ENCODE results near the gene GRM5.
"Not testable (repeated sequence)": the region's sequence is repeated elsewhere in the genome, so short reads cannot be mapped to it uniquely, and the experiment has no call there.

GRM5 gene

DNA sequence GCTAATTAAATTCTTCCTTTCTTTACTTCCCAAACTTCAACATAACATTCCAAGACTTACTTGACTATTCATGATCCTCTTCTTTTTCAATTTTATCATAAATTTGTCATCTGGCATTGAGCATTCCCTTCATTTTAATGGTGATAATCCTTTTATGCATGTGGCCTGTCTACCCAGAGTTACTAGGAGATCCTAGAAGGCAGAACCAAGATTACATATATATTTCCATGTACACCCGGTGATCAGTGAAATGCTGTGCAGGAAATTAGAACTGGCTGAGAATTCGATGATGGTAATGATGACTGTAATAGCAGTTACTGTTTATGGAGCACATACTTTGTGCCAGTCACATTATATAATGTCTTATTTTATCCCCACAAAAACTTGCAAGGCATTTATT, 104.2 kb downstream of the GRM5 start:
- DNase-seq, result not testable (repeated sequence)

GRCh38 chr11:88959857-88960256, 105.9 kb downstream of the GRM5 start:
- not testable (repeated sequence) for DNase-seq

GRCh38 chr11:88950975-88951374, 114.8 kb downstream of the GRM5 start:
- no peak for DNase-seq

- not testable (repeated sequence) for DNase-seq
Measured at GRCh38 chr11:88948908-88949307, 116.9 kb downstream of the GRM5 start.

DNA sequence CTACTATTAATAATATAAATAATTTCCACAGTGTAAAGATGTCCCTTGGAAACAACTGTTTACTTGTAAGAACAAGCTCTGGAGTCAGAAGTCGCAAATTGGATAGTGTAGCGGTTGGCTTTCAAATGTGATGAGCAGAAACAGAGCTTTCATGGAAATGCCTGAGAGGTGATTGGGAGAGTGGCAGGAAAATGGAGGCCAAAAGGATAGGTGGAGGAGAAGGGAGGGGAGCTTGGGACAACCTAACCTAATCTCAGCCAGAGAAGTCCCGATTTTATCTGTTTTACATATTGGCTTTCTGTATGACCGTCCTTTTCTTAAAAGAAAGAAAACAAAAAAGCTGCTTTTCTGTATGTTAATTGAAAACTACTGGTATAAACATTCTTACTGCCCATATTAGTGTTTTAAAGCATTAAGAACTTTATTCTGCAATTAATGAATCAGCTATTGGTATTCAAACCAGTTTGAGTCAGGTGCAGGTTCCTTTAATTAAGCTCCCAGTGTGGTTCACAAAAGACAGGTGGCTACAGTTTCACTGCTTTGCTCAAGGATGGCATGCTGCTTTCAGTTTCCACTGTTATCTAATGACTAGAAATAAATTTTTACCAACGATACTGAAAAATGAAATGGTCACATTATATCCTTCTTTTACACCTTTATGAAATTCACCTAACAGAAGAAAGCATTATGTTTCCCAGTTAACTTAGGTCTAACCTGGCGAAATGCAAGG, 117.8 kb downstream of the GRM5 start:
- not testable (repeated sequence) for DNase-seq

- not testable (repeated sequence) for DNase-seq
Measured at GRCh38 chr11:88929665-88930064, 136.1 kb downstream of the GRM5 start.

GRCh38 chr11:88917065-88917464, 148.7 kb downstream of the GRM5 start:
- not testable (repeated sequence) for DNase-seq

- no peak for DNase-seq
Measured at GRCh38 chr11:88909500-88909899, 156.3 kb downstream of the GRM5 start.

- not testable (repeated sequence) for DNase-seq
Measured at GRCh38 chr11:88901436-88901835, 164.3 kb downstream of the GRM5 start.

DNA sequence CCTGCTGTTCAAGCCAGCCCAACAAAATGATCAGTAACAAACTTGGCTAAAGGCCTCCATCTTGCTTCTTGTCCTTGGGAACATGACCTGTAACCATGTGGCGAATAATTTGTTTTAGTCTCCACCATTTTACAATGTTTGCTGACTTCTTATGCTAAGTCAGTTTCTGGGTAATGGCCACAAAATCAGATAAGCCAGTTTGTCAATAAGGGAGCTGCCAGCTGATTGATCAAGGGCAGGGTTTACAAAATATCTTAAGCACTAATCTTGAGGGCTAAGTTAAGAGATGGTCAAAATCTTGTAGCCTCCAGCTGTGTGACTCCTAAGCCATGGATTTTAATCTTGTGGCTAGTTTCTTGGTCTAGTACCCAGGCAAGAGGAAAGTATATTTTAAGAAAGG, 176.9 kb downstream of the GRM5 start:
- DNase-seq, result not testable (repeated sequence)

DNA sequence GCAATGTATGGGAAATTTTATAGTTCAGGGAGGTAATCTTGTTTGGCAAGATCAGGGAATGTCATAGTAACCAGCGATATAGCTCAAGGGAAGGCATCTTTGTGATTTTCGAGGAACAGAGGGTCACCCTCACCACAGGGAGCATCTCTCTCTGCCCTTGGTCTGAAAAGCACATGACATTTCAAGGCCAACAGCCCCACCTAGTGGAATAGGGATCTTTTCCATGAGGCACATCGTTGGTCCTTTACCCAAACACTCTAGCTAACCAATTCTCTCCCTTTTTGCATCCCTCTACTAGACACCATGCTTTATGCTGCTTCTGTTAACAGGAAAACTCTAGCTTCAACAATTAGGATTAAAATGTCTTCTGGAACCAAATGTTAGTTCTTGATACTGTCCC, 179.0 kb downstream of the GRM5 start:
- DNase-seq, result no peak

DNA sequence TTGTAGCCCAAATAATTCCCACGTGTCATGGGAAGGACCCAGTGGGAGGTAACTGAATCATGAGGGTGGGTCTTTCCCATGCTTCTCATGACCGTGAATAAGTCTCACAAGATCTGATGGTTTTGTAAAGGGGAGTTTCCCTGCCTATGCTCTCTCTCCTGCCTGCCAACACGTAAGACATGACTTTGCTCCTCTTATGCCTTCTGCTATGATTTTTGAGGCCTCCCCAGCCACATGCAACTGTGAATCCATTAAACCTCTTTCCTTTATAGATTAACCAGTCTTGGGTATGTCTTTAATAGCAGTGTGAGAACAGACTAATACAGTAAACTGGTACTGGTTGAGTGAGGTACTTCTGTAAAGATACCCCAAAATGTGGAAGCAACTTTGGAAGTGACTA, 183.0 kb downstream of the GRM5 start:
- DNase-seq, result not testable (repeated sequence)

DNA sequence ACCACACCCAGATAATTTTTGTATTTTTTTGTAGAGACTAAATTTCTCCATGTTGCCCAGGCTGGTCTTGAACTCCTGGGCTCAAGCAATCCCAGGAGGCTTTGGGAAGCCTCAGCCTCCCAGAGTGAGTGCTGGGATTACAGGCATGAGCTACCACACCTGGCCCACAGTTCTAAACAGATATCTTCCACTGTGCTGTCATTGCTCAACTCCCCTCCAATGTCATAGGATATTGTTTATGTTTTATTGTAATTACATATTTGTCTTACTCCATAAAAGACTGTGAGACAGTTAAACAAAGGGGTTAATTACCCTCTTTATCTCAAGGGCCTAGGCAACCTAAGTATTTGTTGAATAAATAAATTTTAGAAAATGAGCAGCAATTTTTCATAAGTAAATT, 204.2 kb downstream of the GRM5 start:
- DNase-seq, result no peak

GRCh38 chr11:88860431-88860830, 205.4 kb downstream of the GRM5 start:
- DNase-seq, result not testable (repeated sequence)

GRCh38 chr11:88853963-88854362, 211.8 kb downstream of the GRM5 start:
- DNase-seq, result not testable (repeated sequence)

GRCh38 chr11:88851547-88851946, 214.2 kb downstream of the GRM5 start:
- DNase-seq, result not testable (repeated sequence)

GRCh38 chr11:88849773-88850172, 216.0 kb downstream of the GRM5 start:
- DNase-seq, result not testable (repeated sequence)

DNA sequence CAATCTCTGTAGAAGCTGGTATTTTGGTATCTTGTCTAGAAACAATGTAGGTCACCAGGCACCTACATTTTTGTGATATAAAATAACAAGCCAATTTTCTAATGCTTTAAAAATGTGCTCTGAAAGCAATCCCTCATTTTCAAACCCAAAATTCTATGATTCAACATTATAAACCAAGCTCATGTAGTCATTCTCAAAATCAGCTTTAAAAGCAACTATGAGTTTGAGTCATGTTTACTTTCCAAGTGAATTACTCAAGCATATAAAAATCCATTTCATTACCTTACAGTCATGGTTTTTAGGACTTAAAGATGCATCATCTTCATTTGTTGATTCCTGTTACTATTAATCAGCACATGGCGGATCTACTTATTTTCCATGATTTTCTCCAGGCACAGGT, 216.4 kb downstream of the GRM5 start:
- no peak for DNase-seq

GRCh38 chr11:88846266-88846665, 219.5 kb downstream of the GRM5 start:
- DNase-seq, result not testable (repeated sequence)

- not testable (repeated sequence) for DNase-seq
Measured at GRCh38 chr11:88844941-88845340, 220.8 kb downstream of the GRM5 start.

DNA sequence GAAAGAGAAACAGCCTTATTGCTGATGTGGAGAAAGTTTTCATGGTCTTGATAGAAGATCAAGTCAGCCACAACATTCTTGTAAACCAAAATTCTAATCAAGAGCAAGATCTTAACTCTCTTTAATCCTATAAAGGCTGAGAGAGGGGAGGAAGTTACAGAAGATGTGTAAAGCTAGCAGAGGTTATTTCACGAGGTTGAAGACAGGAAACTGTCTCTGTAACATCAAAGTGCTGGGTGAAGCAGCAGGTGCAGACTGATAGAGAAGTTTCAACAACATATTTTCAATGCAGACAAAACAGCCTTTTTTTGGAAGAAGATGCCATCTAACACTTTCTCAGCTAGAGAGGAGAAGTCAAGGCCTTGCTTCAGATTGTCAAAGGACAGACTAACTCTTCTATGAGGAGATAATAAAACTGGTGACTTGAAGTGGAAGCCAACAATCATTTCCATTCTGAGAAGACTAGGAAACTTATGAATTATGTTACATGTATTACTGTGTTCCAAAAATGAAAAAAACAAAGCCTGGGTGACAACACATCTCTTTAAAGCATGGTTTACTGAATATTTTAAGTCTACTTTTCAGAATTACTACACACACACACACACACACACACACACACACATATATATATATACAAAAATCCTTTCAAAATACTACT, 221.9 kb downstream of the GRM5 start:
- not testable (repeated sequence) for DNase-seq

DNA sequence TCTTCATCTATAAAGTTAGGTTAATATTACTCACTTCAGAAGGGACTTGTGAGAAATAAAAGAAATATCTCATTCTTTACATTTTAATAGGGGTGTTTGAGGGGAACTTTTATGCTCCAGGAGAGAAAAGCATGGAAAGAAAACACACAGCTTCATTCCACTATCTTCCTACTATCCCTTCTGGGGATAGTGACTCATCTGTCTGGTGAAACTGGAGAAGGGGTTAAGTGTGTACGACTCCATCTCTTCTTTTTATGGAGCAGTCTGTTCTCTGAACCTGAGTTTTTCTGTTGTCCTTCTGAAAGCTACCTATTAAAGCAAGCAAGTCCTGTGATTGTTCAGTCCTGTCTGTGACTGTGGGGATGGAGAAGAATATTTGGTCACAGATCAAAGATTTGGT, 227.6 kb downstream of the GRM5 start:
- not testable (repeated sequence) for DNase-seq

GRCh38 chr11:88835709-88836108, 230.1 kb downstream of the GRM5 start:
- DNase-seq, result not testable (repeated sequence)

GRCh38 chr11:88831303-88831890, 234.4 kb downstream of the GRM5 start:
- no peak for DNase-seq
